T-helper 1 cell treated with Interleukin-12 subunit alpha and Interleukin-12 subunit beta and Interleukin-4 antibody, amounts not matched to agents 30 μg/mL and 1 μg/mL, for 36 hours (primary cell): ENCODE data around the gene LRP1.
"Not testable (repeated sequence)": the region's sequence is repeated elsewhere in the genome, so short reads cannot be mapped to it uniquely, and the experiment has no call there.

Source experiments
- H3K27ac Mint-ChIP-seq: one replicate; pipeline ENCODE4 v1.8.0; 2021; ENCODE audit warnings: mild to moderate bottlenecking, mixed read lengths
- H3K27me3 Mint-ChIP-seq: one replicate; pipeline ENCODE4 v1.8.0; 2021; ENCODE audit warnings: low read depth, mixed read lengths
- H3K36me3 Mint-ChIP-seq: one replicate; pipeline ENCODE4 v1.8.0; 2021; ENCODE audit warnings: low read depth, mixed read lengths
- H3K4me1 Mint-ChIP-seq: one replicate; pipeline ENCODE4 v1.8.0; 2021; ENCODE audit warnings: low read depth, mixed read lengths
- H3K4me3 Mint-ChIP-seq: one replicate; pipeline ENCODE4 v1.8.0; 2021; ENCODE audit warnings: mild to moderate bottlenecking, moderate library complexity, mixed read lengths
- H3K9me3 Mint-ChIP-seq: one replicate; pipeline ENCODE4 v1.8.0; 2021; ENCODE audit warnings: mixed read lengths

The LRP1 gene

GRCh38 chr12:57116580-57117281 lies 11.6 kb upstream of the LRP1 start:
- no peaks in the 10 kb centered on the region for H3K36me3 Mint-ChIP-seq
- peaks cover 9% of the 10 kb centered on the region for H3K4me1 Mint-ChIP-seq
- no peaks in the 10 kb centered on the region for H3K9me3 Mint-ChIP-seq
- no peak overlapping the region for H3K4me3 Mint-ChIP-seq
- no peak overlapping the region for H3K27ac Mint-ChIP-seq
- H3K27me3 Mint-ChIP-seq: peaks cover 4% of the 10 kb centered on the region

DNA sequence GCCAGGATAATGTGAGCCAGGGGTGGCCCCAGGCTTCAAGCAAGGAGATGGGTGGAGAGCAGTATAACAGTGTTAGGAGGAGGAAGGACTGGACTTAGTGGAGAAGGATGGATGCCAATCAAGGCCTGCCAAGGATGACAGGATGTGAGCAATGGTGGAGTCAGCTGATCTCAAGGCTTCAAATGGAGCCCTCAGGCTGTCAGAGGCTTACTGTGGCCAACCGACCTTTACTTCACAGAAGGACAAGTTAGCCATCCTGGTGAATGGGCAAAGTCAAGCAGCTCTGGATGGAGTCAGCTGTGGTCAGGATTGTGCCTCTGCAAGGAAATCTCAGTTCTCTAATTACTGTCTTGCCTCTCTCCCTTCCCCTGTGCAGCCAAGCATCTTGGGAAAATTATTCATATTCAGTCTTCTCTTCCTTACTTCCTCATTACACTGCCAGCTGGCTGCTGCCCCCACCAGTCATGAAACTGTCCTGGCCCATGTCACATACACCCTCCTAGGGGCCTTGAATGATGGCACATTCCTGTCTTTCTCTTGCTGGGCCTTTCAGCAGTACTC lies 9.5 kb upstream of the LRP1 start:
- no peak overlapping the region for H3K4me3 Mint-ChIP-seq
- peaks cover 4% of the 10 kb centered on the region for H3K36me3 Mint-ChIP-seq
- no peak overlapping the region for H3K27ac Mint-ChIP-seq
- peaks cover 4% of the 10 kb centered on the region for H3K27me3 Mint-ChIP-seq
- H3K9me3 Mint-ChIP-seq: peaks cover 12% of the 10 kb centered on the region
- H3K4me1 Mint-ChIP-seq: no peaks in the 10 kb centered on the region

DNA sequence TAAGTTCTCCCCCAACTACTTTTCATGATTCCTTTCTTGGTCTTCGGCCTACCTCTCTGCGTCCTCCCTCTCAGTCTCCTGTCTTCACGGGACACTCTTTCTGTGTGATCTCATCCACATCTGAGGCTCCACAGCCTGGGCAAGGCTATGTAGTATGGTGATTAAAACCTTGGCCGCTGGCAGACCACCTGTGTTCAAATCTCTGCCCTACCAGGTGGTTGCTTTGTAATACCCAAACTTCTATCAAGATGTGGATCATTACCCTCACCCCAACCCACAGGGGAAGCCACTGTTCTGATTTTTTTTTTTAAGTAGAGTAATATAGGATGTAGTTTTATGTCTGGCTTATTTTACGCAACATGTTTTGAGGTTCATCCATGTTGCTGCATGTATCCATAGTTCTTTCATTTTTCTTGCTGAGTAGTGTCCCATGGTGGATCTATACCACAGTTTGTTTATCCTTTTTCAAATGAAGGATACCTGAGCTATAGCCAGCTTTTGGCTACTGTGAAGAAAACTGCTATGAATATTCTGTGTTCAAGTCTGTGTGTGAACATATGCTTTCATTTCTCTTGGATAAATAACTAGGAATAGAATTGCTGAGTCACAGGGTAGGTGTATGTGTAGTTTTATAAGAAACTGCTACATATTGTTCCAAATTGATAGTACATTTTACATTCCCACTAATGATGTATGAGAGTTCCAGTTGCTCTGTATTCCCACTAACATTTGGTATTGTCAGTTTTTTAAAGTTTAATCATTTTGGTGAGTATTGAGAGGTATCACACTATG lies 8.8 kb upstream of the LRP1 start:
- Mint-ChIP-seq H3K4me3 (no peak overlapping the region), H3K36me3 (peaks cover 8% of the 10 kb centered on the region), H3K27me3 (peaks cover 8% of the 10 kb centered on the region), H3K9me3 (peaks cover 19% of the 10 kb centered on the region), H3K27ac (no peak overlapping the region), H3K4me1 (no peaks in the 10 kb centered on the region)

GRCh38 chr12:57120718-57121117 lies 7.6 kb upstream of the LRP1 start:
- H3K27ac Mint-ChIP-seq, H3K4me3 Mint-ChIP-seq: not testable (repeated sequence)

DNA sequence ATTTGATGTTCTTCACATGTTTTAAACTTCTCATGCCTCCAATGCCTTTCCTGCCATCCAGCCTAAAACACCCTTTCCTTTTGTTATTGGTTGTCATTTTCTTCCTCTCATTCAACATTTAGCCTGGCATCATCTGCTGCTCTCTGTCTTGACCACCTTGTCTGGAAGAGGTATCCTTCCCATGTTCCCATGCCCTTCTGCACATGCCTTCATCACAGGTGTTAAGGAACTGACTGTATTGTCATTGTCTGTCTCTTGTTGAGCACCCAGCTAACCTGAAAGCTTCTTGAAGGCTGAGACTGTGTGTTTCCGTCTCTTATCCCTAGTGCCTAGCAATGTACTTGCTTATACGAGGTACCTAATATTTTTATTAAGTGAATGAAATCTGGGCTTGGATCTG lies 4.5 kb upstream of the LRP1 start:
- peaks cover 28% of the 10 kb centered on the region for H3K27me3 Mint-ChIP-seq
- H3K36me3 Mint-ChIP-seq: peaks cover 8% of the 10 kb centered on the region
- H3K9me3 Mint-ChIP-seq: peaks cover 20% of the 10 kb centered on the region
- no peak overlapping the region for H3K4me3 Mint-ChIP-seq
- H3K4me1 Mint-ChIP-seq: peaks cover 4% of the 10 kb centered on the region
- H3K27ac Mint-ChIP-seq: no peak overlapping the region

More at GRCh38 chr12:57120718-57121117, 7.6 kb upstream of the LRP1 start:
- not testable (repeated sequence) for H3K4me1 Mint-ChIP-seq, H3K36me3 Mint-ChIP-seq
- peaks cover 20% of the 10 kb centered on the region for H3K9me3 Mint-ChIP-seq
- H3K27me3 Mint-ChIP-seq: peaks cover 18% of the 10 kb centered on the region

DNA sequence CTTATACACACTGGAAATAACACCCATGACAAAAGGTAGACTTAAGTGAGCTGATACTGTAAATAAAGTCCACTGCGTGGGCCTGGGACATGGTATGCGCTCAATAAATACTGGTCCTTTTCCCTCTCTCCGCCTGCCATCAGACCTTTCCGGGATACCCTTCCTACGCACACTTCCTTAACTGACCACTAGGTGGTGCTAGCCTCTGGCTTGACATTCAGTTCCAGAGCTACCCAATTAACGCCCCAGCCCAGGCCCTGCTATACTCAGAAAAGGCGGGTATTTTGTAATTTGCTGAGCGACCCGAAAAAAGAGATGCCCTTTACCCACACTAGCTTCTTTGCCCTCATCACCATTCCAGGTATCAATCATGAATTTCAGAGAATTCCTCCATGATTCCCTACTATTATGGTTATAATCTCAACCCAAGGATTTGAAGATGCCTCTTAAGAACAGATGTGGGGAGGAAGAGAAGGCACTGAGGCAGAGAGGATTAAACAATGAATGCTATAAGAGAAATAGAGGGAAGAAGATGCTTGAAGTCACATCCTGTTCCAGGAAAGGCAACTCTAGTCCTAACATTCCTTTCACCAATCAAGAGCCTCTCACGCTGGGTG lies 3.9 kb upstream of the LRP1 start:
- Mint-ChIP-seq H3K9me3 (peaks cover 20% of the 10 kb centered on the region), H3K4me3 (no peak overlapping the region), H3K27ac (no peak overlapping the region), H3K4me1 (peaks cover 4% of the 10 kb centered on the region), H3K27me3 (peaks cover 28% of the 10 kb centered on the region), H3K36me3 (peaks cover 8% of the 10 kb centered on the region)

- Mint-ChIP-seq H3K4me1 (peaks cover 4% of the 10 kb centered on the region), H3K9me3 (peaks cover 20% of the 10 kb centered on the region), H3K27ac (no peak overlapping the region), H3K4me3 (no peak overlapping the region), H3K27me3 (peaks cover 44% of the 10 kb centered on the region), H3K36me3 (peaks cover 8% of the 10 kb centered on the region)
These were observed 2.2 kb upstream of the LRP1 start for GRCh38 chr12:57126061-57126460.

DNA sequence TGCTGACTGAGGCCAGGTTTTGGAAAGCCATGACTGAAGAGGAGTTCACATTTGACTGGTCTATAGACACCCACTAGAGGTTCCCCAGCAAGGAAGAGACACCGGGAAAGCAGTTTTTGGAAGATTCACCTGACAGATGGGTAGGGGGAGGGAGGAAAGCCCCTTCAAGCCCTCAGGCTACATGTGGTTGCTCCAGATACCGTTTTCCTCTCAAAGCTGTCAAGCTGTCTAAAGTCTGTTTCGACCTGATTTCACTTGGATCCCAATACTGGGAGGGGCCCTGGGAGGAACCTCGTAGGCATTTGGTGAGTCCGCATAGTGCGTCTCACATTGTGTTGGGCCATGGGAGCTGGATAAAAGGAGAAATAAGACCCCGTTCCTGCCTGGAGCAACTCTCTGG lies 1.7 kb upstream of the LRP1 start:
- peaks cover 4% of the 10 kb centered on the region for H3K4me1 Mint-ChIP-seq
- H3K36me3 Mint-ChIP-seq: peaks cover 8% of the 10 kb centered on the region
- peaks cover 48% of the 10 kb centered on the region for H3K27me3 Mint-ChIP-seq
- H3K9me3 Mint-ChIP-seq: peaks cover 20% of the 10 kb centered on the region
- H3K4me3 Mint-ChIP-seq: no peak overlapping the region
- H3K27ac Mint-ChIP-seq: no peak overlapping the region

- peak overlapping the region; percentile 77 for H3K4me3 Mint-ChIP-seq
- peaks cover 8% of the 10 kb centered on the region for H3K36me3 Mint-ChIP-seq
- H3K9me3 Mint-ChIP-seq: peaks cover 19% of the 10 kb centered on the region
- H3K4me1 Mint-ChIP-seq: peaks cover 4% of the 10 kb centered on the region
- peaks cover 52% of the 10 kb centered on the region for H3K27me3 Mint-ChIP-seq
- H3K27ac Mint-ChIP-seq: no peak overlapping the region
These were observed 1.1 kb upstream of the LRP1 start for GRCh38 chr12:57127101-57127725.

GRCh38 chr12:57128519-57129247 lies 400 bp downstream of the LRP1 start:
- Mint-ChIP-seq H3K36me3 (peaks cover 5% of the 10 kb centered on the region), H3K27me3 (peaks cover 57% of the 10 kb centered on the region), H3K9me3 (peaks cover 8% of the 10 kb centered on the region), H3K4me3 (no peak overlapping the region), H3K27ac (no peak overlapping the region), H3K4me1 (peaks cover 4% of the 10 kb centered on the region)

GRCh38 chr12:57129321-57129842 lies 1.1 kb downstream of the LRP1 start:
- H3K9me3 Mint-ChIP-seq: peaks cover 1% of the 10 kb centered on the region
- peaks cover 54% of the 10 kb centered on the region for H3K27me3 Mint-ChIP-seq
- peak overlapping the region; percentile 59 for H3K4me3 Mint-ChIP-seq
- peaks cover 4% of the 10 kb centered on the region for H3K4me1 Mint-ChIP-seq
- H3K36me3 Mint-ChIP-seq: no peaks in the 10 kb centered on the region
- H3K27ac Mint-ChIP-seq: no peak overlapping the region

DNA sequence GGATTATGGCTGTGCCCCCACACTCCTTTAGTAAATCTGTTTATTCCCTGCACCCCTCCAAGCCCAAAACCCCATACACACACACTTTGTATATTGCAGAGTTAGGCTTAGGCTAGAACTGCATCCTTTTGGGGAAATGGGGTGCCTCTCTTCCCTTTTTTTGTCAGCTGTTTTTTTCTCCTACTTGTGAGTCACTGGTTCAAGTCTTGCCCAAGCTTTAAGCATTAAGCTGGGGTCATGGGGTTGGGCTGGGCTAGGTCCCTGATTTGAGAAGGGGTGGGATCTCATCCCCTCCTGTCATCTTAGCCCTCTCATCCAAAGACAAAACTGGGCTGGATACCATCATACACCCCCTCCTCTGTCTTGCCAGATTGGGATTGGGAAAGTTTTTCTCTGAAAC lies 1.6 kb downstream of the LRP1 start:
- Mint-ChIP-seq H3K4me1 (peaks cover 4% of the 10 kb centered on the region), H3K9me3 (no peaks in the 10 kb centered on the region), H3K27me3 (peaks cover 48% of the 10 kb centered on the region), H3K36me3 (no peaks in the 10 kb centered on the region), H3K27ac (no peak overlapping the region), H3K4me3 (peak overlapping the region; percentile 59)

DNA sequence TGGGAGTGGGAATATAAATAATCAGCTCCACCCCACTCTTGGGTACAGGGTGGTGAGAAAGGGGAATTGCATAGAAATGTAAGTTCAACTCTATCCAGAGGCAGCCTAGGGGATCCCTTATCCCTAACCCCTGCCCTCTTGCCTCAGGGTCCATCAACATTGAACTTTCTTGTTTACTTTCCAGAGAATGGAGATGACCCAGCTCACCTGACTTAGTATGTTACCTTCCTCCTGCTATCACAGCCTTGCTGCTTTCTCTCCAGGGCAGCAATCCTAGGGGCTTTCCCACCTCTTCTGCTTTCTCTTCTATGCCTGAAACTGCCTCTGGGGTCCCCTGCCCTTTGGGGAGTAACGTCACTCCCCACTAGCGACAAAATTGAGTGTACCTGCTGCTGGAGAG lies 2.7 kb downstream of the LRP1 start:
- H3K4me3 Mint-ChIP-seq: no peak overlapping the region
- H3K27me3 Mint-ChIP-seq: peaks cover 43% of the 10 kb centered on the region
- no peaks in the 10 kb centered on the region for H3K9me3 Mint-ChIP-seq
- H3K4me1 Mint-ChIP-seq: peaks cover 4% of the 10 kb centered on the region
- no peaks in the 10 kb centered on the region for H3K36me3 Mint-ChIP-seq
- H3K27ac Mint-ChIP-seq: no peak overlapping the region
